ENCODE results near the gene LCN15.
"Not testable (repeated sequence)": the region's sequence is repeated elsewhere in the genome, so short reads cannot be mapped to it uniquely, and the experiment has no call there.

The LCN15 gene

GRCh38 chr9:136719195-136719880 is 45.0 kb downstream of the LCN15 start:
- DNase-seq: no peak

- DNase-seq: no peak
Measured at GRCh38 chr9:136718345-136719194, 45.7 kb downstream of the LCN15 start.

- DNase-seq: no peak
Measured at GRCh38 chr9:136717399-136717798, 46.9 kb downstream of the LCN15 start.

GRCh38 chr9:136714893-136715274 is 49.4 kb downstream of the LCN15 start:
- no peak for DNase-seq

GRCh38 chr9:136714096-136714892 is 50.0 kb downstream of the LCN15 start:
- no peak for DNase-seq

- peak; percentile 30 for DNase-seq
Measured at GRCh38 chr9:136713550-136713949, 50.8 kb downstream of the LCN15 start.

- DNase-seq: no peak
Measured at GRCh38 chr9:136712690-136713544, 51.4 kb downstream of the LCN15 start.

- peak; percentile 49 for DNase-seq
Measured at GRCh38 chr9:136711751-136712689, 52.3 kb downstream of the LCN15 start, which contains the start of gene DIPK1B. Gene DIPK1B (plus strand): TSS chr9:136712572. CDS start chr9:136712666, 94 bp downstream.

GRCh38 chr9:136711219-136711648 is 53.1 kb downstream of the LCN15 start:
- not testable (repeated sequence) for DNase-seq

GRCh38 chr9:136710543-136710942 is 53.8 kb downstream of the LCN15 start:
- no peak for DNase-seq
